T-helper 1 cell (primary cell): Measurements from ENCODE around the gene KAT14.
"Not testable (repeated sequence)": the region's sequence is repeated elsewhere in the genome, so short reads cannot be mapped to it uniquely, and the experiment has no call there.

Experiments used
- DNase-seq, 5 donors: peaks; one replicate each; pipeline ENCODE4 v3.0.0-alpha.2; 2012 to 2020

The KAT14 gene

GRCh38 chr20:18165553-18165952 is 27.9 kb downstream of the KAT14 start:
- no peak for DNase-seq

GRCh38 chr20:18166241-18166881 is 28.7 kb downstream of the KAT14 start:
- no peak for DNase-seq

- no peak for DNase-seq
Observed at GRCh38 chr20:18166950-18167349, 29.3 kb downstream of the KAT14 start.

- DNase-seq, result no peak
Observed at GRCh38 chr20:18172379-18172778, 34.7 kb downstream of the KAT14 start.

GRCh38 chr20:18174906-18175683 is 37.4 kb downstream of the KAT14 start:
- DNase-seq, result no peak

GRCh38 chr20:18176318-18176785 is 38.7 kb downstream of the KAT14 start:
- no peak for DNase-seq

GRCh38 chr20:18180366-18180765 is 42.7 kb downstream of the KAT14 start:
- DNase-seq, result not testable (repeated sequence)

- DNase-seq, result no peak
Observed at GRCh38 chr20:18180815-18181214, 43.2 kb downstream of the KAT14 start.

- DNase-seq, result no peak
Observed at GRCh38 chr20:18187020-18187419, 49.4 kb downstream of the KAT14 start.

GRCh38 chr20:18188434-18188833 is 50.8 kb downstream of the KAT14 start:
- DNase-seq, result no peak

GRCh38 chr20:18190338-18191233 is 52.9 kb downstream of the KAT14 start:
- no peak for DNase-seq

GRCh38 chr20:18191306-18191705 is 53.6 kb downstream of the KAT14 start:
- DNase-seq, result no peak

- not testable (repeated sequence) for DNase-seq
Observed at GRCh38 chr20:18194461-18194860, 56.8 kb downstream of the KAT14 start.

- no peak for DNase-seq
Observed at GRCh38 chr20:18195931-18196330, 58.3 kb downstream of the KAT14 start.

GRCh38 chr20:18197382-18198070 is 59.9 kb downstream of the KAT14 start:
- no peak for DNase-seq

GRCh38 chr20:18202966-18203365 is 65.3 kb downstream of the KAT14 start:
- DNase-seq, result no peak

- DNase-seq, result not testable (repeated sequence)
Observed at GRCh38 chr20:18203700-18204099, 66.0 kb downstream of the KAT14 start.

GRCh38 chr20:18213002-18213401 is 75.3 kb downstream of the KAT14 start:
- no peak for DNase-seq

GRCh38 chr20:18215566-18215965 is 77.9 kb downstream of the KAT14 start:
- DNase-seq, result no peak

GRCh38 chr20:18218280-18218679 is 80.6 kb downstream of the KAT14 start:
- no peak for DNase-seq

- no peak for DNase-seq
Observed at GRCh38 chr20:18223409-18223808, 85.7 kb downstream of the KAT14 start.

- DNase-seq, result no peak
Observed at GRCh38 chr20:18224968-18225568, 87.4 kb downstream of the KAT14 start.
